Activated CD8-positive, alpha-beta memory T cell treated with anti-CD3 and anti-CD28 coated beads, Interleukin-2, amount 50 U/mL, for 4 hours (primary cell): ENCODE data around the gene NPL.

Experiments used
- DNase-seq: peaks from one replicate; pipeline ENCODE4 v3.0.0-alpha.2; 2020

NPL gene

DNA sequence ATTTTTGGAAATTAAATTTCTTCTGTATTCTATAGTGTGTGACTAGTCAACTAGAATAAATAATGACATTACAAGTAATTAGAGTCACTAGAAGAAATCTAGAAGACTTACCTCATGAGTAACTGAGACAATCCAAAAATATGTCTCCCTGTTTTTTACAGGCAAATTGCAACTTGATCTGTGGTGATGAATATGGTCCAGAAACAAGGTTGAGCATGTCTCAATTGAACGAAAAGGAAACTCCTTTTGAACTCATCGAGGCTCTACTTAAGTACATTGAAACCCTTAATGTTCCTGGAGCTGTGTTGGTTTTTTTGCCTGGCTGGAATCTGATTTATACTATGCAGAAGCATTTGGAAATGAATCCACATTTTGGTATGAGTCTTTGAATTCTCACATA lies 86.3 kb downstream of the NPL start:
- no peak for DNase-seq

DNA sequence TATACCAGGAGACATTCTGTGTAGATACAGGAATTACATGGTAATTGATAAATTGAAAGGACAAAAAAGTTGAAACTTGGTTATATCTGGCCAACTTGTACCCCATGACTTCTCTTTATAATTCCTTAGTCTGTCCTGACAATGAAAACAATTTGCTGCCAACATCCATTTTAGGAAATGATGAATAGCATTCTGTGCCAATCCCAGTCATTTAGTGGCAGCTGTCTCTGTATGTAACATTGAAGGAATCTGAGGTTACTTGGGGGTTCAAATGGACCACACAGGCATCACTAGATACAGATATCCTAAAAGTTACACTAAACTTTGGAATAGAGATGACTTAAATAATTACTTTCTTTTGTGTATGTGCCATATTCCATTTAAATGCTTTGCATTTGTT lies 87.8 kb downstream of the NPL start:
- DNase-seq: no peak

DNA sequence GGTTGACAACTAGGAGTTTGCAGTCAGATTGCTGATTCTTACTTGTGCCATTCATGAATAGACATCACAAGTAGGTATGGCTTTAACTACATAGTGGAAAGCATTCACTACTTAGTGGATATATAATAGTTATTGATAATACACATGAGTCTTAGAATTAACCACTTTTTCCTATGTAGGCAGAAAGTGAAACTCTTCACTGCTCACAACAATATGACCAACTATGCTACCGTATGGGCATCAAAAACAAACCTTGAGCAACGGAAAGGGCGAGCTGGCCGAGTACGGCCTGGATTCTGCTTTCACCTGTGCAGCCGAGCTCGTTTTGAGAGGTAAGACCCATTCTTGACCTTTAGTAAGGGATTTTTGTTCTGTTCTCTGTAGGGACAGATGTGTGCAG lies 88.3 kb downstream of the NPL start:
- no peak for DNase-seq
